HG03521 (cell line): ENCODE measurements around the gene QPCTL.
"Not testable (repeated sequence)": the region's sequence is repeated elsewhere in the genome, so short reads cannot be mapped to it uniquely, and the experiment has no call there.

ENCODE experiments used
- ATAC-seq: cut with Tn5 transposase; IDR thresholded peaks from one replicate; pipeline ENCODE4 v1.9.1; 2021; ENCODE audit warnings: mild to moderate bottlenecking, moderate library complexity; ENCODE audit not compliant: unreplicated experiment

Gene QPCTL

GRCh38 chr19:45674946-45675345, 17.5 kb upstream of the QPCTL start:
- no peak for ATAC-seq

- no peak for ATAC-seq
Measured at GRCh38 chr19:45676851-45677263, 15.6 kb upstream of the QPCTL start.

GRCh38 chr19:45677351-45678230, 14.9 kb upstream of the QPCTL start:
- no peak for ATAC-seq

- ATAC-seq = peak; percentile 55
Measured at GRCh38 chr19:45681391-45682015, 11.0 kb upstream of the QPCTL start.

GRCh38 chr19:45682117-45682516, 10.3 kb upstream of the QPCTL start:
- no peak for ATAC-seq

GRCh38 chr19:45682908-45683307, 9.6 kb upstream of the QPCTL start:
- no peak for ATAC-seq

- not testable (repeated sequence) for ATAC-seq
Measured at GRCh38 chr19:45685045-45685444, 7.4 kb upstream of the QPCTL start.

- no peak for ATAC-seq
Measured at GRCh38 chr19:45687599-45687998, 4.9 kb upstream of the QPCTL start.

GRCh38 chr19:45691516-45692186, 815 bp upstream of the QPCTL start, which contains the start of gene SNRPD2:
SNRPD2 (minus strand) TSS chr19:45691953; CDS start chr19:45691888, 65 bp downstream.
- peak; percentile 56 for ATAC-seq

GRCh38 chr19:45693106-45693788, 781 bp downstream of the QPCTL start:
- ATAC-seq = no peak

GRCh38 chr19:45701676-45702075, 9.2 kb downstream of the QPCTL start:
- ATAC-seq = no peak

- ATAC-seq = no peak
Measured at GRCh38 chr19:45705115-45705514, 12.6 kb downstream of the QPCTL start.

- ATAC-seq = no peak
Measured at GRCh38 chr19:45705710-45706415, 13.4 kb downstream of the QPCTL start.

- ATAC-seq = no peak
Measured at GRCh38 chr19:45710356-45711130, 18.1 kb downstream of the QPCTL start.

GRCh38 chr19:45711851-45712698, 19.6 kb downstream of the QPCTL start:
- no peak for ATAC-seq

GRCh38 chr19:45712699-45713067, 20.2 kb downstream of the QPCTL start:
- ATAC-seq = no peak

GRCh38 chr19:45713141-45713540, 20.7 kb downstream of the QPCTL start:
- no peak for ATAC-seq

- ATAC-seq = no peak
Measured at GRCh38 chr19:45715139-45715538, 22.7 kb downstream of the QPCTL start.
